Ovary (tissue), 3 donors: ENCODE measurements around the gene MAP2K7.

Experiments
- POLR2A ChIP-seq: fragments of 450-650 bp; IDR thresholded peaks from one replicate; pipeline ENCODE4 v1.6.1; 2017; ENCODE audit warnings: antibody characterized with exemption, mild to moderate bottlenecking, moderate library complexity
- TF ChIP-seq, protein P1 (sequence below), 3 donors: fragments of 450-650 bp in 2 of 3; fragments of 200-600 bp in 1 of 3; IDR thresholded peaks; one replicate each; pipeline versions ENCODE4 v1.5.1 to v1.8.0; 2016 to 2022; ENCODE audit warnings: antibody characterized with exemption in 3 of 3, mild to moderate bottlenecking in 1 of 3
- donor health status: DM: no; HTN: no; CAD: no.

DNA sequence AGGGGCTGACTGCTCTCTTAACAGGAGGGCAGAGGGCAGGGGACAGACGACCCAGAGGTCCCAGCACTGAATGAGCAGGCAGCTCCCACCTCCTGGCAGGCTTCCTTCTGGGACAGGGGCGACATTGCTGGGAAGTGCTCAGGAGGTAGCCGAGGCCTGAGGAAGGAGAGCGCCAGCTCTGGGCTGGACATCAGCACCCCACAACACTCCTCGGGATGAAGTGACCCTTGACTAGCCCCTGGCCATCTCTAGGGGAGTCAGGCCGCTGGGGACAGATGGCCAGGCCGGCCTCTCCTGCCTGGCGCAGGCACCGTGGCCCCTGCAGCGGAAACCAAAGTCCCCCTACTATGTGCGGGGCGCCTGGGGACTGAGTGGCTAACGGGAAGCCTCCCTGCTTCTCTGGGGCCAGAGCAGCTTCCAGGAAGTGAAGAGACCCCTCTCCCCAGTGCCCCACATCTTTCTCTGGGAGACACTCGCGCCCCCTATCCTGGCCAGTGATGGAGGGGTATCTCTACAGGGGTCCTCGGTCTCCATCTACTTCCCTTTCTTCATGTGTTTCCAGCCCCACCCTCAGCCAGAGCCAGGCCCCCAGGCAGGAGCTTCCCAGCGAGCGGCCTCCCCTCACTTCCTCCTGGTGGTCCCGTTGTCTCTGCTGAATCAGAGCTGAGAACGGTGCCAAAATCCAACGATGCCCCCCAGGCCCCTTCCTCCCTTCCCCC, 39.5 kb upstream of the MAP2K7 start:
- TF ChIP-seq, protein P1, sequence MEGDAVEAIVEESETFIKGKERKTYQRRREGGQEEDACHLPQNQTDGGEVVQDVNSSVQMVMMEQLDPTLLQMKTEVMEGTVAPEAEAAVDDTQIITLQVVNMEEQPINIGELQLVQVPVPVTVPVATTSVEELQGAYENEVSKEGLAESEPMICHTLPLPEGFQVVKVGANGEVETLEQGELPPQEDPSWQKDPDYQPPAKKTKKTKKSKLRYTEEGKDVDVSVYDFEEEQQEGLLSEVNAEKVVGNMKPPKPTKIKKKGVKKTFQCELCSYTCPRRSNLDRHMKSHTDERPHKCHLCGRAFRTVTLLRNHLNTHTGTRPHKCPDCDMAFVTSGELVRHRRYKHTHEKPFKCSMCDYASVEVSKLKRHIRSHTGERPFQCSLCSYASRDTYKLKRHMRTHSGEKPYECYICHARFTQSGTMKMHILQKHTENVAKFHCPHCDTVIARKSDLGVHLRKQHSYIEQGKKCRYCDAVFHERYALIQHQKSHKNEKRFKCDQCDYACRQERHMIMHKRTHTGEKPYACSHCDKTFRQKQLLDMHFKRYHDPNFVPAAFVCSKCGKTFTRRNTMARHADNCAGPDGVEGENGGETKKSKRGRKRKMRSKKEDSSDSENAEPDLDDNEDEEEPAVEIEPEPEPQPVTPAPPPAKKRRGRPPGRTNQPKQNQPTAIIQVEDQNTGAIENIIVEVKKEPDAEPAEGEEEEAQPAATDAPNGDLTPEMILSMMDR (IDR thresholded peaks at IDR 0.05), result no peak
- TF ChIP-seq POLR2A, result no peak
